ENCODE results near the gene OTOA. TPM values are rescaled to one million over a fixed set of nuclear protein-coding genes. Genes with fewer than 3 reads are reported as not detected.

OTOA gene
- total and polyA plus RNA-seq, 2 of the 13 experiments (the other 11 are each of a cell fraction or from before 2014, with no cell fraction given), result 0.05 to 0.15 TPM

- TF ChIP-seq ZNF558 (CRISPR knock-in tag; IDR thresholded peaks at IDR 0.05; ENCODE audit: borderline replicate concordance), result no peak
- TF ChIP-seq MYPOP (CRISPR knock-in tag; IDR thresholded peaks at IDR 0.05), result no peak
- TF ChIP-seq REL (CRISPR knock-in tag; conservative IDR thresholded peaks at IDR 0.05), result no peak
- TF ChIP-seq ZNF281 (CRISPR knock-in tag; IDR thresholded peaks at IDR 0.05; ENCODE audit: borderline replicate concordance), result no peak
- no peak for TF ChIP-seq ZNF160 (CRISPR knock-in tag; IDR thresholded peaks at IDR 0.05)
- TF ChIP-seq ZNF652 (CRISPR knock-in tag; IDR thresholded peaks at IDR 0.05; ENCODE audit: borderline replicate concordance, low read depth), result no peak
- 0 out of 2 replicates have a peak, but pooled peaks have one; percentile 68 for TF ChIP-seq ZNF230 (CRISPR knock-in tag; IDR thresholded peaks at IDR 0.05)
- TF ChIP-seq KLF12 (CRISPR knock-in tag; IDR thresholded peaks at IDR 0.05; ENCODE audit: borderline replicate concordance), result no peak
- TF ChIP-seq ZBTB44 (CRISPR knock-in tag; IDR thresholded peaks at IDR 0.05), result no peak
- TF ChIP-seq FOXC1 (CRISPR knock-in tag; IDR thresholded peaks at IDR 0.05; ENCODE audit: borderline replicate concordance), result 0 out of 2 replicates have a peak, but pooled peaks have one; percentile 8
- TF ChIP-seq SALL2 (CRISPR knock-in tag; IDR thresholded peaks at IDR 0.05), result no peak
- no peak for TF ChIP-seq ZNF546 (CRISPR knock-in tag; conservative IDR thresholded peaks at IDR 0.05)
- no peak for TF ChIP-seq GPBP1L1 (CRISPR knock-in tag; IDR thresholded peaks at IDR 0.05)
- TF ChIP-seq ZNF142 (CRISPR knock-in tag; IDR thresholded peaks at IDR 0.05), result no peak
Observed at GRCh38 chr16:21646721-21647561, 16.8 kb upstream of the OTOA start (continued).
